NCI-H526 (cell line): Measurements from ENCODE around the gene CBFB.
"Not testable (repeated sequence)": the region's sequence is repeated elsewhere in the genome, so short reads cannot be mapped to it uniquely, and the experiment has no call there.

Experiments used
- DNase-seq, 2 experiments: peaks; one replicate each; lab custom pipeline; 2025; lab: John Stamatoyannopoulos, UW

CBFB gene

GRCh38 chr16:67098599-67098998 is 69.7 kb downstream of the CBFB start:
- no peak for DNase-seq

DNA sequence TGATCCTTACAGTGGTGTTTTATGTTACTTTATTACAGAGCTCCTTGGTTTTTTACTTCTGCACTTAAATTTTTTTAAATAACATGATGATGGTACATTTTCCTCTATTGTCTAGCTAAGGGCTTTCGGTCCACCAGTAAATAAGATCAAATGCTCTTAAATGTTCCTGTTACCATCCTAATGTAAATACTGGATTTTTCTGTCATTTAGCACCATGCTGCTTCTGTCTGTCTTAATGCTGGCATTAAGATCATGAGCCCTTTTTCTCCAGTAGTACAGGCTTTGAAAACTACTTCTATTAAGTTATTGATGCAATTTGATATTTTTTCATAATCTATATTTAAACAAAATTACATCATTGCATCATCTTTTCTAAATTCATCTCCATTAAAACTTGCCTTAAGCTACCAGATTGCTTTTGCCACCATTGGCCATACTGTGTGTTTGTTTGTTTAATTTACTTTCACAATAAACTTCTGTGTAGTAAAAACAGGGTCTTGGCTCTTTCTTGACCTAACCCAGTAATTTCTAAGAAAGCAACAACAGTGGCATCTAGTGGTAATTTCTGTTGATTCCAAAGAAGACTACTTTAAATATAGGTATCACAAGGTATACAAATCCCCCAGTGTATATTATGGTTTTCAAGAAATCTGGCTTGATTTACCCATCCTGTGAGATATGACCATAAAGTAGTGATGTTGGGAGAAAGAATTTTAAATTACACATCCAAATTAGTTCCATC is 71.8 kb downstream of the CBFB start:
- DNase-seq, result no peak

DNA sequence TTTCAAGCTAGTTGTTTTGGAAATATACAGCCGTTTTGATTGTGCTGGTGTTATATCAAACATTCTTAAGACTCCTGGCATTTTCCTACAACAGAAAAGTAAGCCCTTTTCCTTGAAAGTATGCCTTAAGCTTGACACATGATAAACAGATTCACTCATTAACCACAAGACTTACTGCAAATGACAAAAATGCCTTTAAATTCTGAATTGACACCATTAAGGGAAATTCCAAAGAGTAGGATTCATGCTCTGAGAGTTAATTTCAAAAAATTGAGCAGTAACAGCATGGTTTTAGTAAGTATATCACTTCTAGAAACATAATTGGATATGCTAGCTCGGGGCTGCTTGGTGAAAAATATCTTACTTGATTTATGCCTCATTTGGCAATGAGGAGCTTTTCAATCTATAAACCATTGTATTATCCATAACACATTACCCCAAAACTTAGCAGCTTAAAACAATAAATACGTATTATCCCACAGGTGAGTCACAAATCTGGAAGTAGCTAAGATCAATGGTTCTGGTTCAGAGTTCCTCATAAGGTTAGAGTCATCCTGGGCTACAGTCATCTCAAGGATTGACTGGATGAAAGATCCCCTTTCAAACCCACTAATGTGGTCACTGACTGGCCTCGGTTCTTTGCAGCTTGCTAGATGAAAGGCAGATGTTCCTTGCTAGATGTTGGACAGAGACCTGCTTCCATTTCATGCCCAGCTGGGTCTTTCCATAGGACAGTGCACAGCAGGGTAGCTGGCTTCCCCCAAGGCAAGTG is 72.5 kb downstream of the CBFB start:
- no peak for DNase-seq

- DNase-seq, result no peak
Measured at GRCh38 chr16:67104061-67104460, 75.1 kb downstream of the CBFB start.

GRCh38 chr16:67104845-67105244 is 75.9 kb downstream of the CBFB start:
- DNase-seq, result no peak

- no peak for DNase-seq
Measured at GRCh38 chr16:67105246-67105645, 76.3 kb downstream of the CBFB start.

DNA sequence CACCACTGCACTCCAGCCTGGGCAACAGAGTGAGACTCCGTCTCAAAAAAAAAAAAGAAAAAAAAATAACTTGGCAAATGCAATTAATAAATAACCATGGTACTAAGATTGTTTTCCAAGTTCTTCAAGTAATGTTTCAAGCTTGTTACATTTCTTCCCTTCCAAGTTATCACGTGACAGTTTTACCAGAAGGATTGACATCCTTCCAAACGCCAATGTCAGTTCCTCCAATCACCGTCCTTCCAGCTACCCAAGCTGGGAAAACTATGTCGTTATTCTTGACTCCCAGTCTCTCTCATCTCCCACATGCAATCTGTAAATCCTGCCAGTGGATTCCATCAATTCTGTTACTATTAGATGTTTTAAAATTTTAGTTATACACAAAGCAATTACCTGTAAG is 76.9 kb downstream of the CBFB start:
- no peak for DNase-seq

GRCh38 chr16:67108489-67108888 is 79.5 kb downstream of the CBFB start:
- DNase-seq, result no peak

DNA sequence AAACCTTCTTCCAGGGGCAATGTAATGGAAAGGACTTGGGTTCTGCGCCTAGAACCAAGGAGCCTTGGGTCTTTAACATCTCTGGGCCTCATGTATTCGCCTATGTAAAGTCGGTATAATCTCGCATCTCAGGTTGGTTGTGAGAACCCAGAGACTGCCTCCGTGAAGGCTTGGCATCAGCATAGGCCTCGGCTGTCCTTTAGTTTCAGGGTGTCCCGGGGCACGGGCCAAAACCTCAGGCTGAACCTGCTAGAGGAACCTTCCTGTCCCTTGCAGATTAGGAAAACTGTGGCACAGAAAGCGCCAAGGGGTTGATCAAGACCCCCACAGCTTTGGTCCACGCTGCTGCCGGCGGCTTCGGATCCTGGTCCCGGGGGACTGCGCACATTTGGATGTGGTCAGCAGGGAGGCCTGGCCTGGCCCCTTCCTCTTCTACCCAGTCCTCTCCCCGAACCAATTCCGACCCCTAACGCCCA is 80.0 kb downstream of the CBFB start:
- no peak for DNase-seq

- peak; percentile 46 to 90 for DNase-seq
Measured at GRCh38 chr16:67109407-67110135, 80.6 kb downstream of the CBFB start, which contains the start of gene PHAF1. Gene PHAF1, plus strand, starts transcription at chr16:67109941. Its CDS starts 235 bp downstream, at chr16:67110176.

DNA sequence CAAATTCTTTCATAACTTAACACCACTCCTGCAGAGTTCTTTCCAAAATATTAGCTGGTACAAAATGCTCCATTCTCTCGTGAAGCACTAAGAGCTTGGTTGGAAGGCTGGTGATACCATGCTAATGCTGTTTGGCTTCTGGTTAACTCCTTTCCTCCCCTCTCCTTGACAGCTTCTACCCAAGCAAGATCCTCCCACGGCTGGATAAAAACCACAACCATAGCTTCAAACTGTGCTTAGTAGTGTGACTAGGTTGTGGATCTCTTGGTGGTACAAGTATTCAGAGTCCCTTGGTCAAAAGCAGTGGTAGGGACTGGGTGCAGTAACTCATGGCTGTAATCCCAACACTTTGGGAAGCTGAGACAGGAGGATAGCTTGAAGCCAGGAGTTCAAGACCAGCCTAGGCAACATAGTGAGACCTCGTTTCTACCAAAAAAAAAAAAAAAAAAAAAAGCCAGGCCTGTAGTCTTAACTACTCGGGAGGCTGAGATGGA is 83.0 kb downstream of the CBFB start:
- DNase-seq, result no peak

DNA sequence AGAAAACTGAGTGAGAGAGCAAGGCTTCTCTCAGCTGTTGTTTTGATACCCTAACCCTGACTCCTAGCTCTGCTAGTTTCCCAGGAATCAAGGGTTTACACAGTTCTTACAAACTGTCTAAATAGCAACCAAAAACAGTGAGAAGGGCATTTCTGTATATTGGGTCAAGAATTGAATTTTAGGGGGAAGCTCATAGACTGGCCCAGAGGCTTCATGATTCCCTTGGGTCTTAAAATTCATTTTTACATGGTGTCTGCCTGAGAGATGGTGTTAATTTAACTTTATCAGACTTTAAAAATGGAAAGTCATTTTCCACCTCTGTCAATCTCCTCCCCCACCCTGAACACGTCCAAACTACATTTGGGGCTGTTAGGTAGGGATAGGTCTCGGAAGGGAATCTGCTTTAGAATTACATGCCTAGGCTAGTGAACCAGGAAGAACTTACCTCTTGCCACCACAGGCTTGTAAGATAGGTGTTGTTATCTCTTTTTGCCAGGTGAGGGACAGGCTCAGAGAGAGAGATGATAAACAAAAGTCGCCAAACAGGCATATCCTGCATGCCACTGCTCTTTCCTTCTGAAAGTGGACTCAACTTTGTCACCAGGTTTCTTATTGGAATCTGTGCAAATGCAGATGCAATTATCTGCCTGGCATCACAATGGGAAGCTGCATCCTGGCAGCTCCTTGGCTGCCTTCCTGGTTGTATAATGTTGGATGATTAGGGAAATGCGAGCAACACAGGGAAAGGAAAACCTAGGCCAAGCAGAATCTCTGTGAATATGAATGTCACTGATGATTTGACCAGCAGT is 83.8 kb downstream of the CBFB start:
- no peak for DNase-seq

DNA sequence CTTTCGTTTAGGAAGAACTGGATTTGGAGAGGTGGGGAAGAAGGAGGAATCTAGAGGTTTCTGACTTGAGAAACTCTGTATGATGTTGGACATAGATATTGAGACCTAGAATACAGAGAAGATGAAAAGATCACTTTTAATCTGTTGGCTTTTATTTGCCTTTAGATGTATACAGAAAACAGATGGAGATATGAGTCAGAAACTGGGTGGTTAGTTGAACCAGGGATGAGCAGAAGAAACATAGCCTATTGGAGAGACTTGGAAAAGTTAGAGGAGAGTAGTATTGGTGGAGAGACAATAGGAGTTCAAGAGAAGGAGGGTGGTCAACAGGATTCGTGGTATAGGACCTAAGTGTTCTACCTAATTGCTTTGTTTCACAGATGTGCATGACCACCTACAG is 85.8 kb downstream of the CBFB start:
- no peak for DNase-seq

DNA sequence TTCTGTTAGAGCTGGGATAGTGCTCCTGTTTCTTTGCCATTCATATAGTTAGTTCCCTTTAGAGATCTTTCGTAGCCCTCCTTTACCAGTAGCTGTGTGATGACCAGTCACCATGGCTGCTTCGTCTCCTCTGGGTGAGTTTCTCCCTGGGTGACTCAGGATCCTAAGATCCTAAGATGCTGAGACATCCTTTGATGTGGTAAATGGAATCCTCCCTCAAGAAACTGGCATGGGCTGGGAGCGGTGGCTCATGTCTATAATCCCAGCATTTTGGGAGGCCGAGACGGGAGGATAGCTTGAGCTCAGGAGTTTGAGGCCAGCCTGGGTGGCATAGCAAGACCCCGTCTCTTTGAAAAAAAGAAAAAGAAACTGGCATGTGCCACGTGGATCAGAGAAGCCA is 86.7 kb downstream of the CBFB start:
- no peak for DNase-seq

DNA sequence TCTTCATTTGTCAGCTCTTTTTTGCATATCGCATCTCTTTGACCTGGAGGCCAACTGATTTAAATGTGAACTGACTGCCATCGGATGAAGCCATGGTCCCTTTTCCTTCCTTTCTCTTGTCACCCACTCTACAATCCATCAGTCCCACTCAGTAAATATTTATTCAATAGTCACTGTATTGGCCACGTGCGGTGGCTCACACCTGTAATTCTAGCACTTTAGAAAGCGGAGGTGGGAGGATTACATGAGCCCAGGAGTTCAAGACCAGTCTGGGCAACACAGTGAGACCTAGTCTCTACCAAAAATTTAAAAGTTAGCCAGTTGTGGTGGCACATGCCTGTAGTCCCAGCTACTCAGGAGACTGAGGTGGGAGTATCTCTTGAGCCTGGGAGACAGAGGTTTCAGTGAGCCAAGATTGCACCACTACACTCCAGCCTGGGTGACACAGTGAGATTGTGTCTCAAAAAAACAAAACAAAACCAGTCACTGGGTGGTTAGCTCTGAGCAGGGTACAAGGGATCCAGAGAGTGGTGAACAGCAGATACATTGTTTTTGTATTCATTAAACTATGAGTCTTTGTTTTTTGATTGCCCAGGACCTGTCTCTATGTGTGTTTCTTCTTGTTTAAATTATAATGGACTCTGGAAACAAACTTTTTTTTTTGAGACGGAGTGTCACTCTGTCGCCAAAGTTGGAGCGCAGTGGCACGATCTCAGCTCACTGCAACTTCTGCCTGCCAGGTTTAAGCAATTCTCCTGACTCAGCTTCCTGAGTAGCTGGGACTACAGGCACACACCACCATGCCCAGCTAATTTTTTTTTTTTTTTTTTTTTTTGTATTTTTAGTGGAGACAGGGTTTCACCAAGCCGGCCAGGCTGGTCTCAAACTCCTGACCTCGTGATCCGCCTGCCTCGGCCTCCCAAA is 87.7 kb downstream of the CBFB start:
- DNase-seq, result no peak

GRCh38 chr16:67117716-67118115 is 88.8 kb downstream of the CBFB start:
- no peak for DNase-seq

DNA sequence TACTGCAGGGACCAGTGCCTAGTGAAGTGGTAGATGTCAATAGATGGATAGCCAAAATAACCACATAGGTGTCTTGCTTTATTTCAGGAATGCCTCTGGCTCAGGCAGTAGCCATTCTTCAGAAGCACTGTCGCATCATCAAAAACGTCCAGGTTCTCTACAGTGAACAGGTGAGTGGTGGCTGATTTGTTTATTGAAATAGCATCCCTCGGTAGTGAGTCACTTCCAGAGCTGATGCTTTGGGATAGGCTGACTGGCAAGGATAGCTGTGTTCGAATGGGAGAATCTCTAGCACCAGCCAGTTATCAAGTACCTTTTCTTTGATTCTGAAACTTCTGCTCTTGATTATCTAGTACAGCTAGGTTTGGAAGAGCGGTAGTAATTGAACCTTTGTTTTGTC is 91.1 kb downstream of the CBFB start:
- peak in 1 of 2 experiments; percentile 8 for DNase-seq

DNA sequence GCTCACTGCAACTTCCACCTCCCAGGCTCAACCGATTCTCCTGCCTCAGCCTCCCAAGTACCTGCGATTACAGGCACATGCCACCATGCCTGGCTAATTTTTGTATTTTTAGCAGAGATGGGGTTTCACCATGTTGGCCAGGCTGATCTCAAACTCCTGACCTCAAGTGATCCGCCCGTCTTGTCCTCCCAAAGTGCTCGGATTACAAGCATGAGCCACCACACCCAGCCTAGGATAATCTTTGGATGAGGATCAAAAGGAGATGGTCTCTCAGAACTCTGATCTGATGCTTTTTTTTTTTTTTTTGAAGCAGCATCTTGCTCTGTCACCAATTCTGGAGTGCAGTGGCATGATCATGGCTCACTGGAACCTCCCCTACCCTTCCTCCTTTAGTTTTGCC is 93.8 kb downstream of the CBFB start:
- not testable (repeated sequence) for DNase-seq

GRCh38 chr16:67128417-67128816 is 99.5 kb downstream of the CBFB start:
- DNase-seq, result no peak

DNA sequence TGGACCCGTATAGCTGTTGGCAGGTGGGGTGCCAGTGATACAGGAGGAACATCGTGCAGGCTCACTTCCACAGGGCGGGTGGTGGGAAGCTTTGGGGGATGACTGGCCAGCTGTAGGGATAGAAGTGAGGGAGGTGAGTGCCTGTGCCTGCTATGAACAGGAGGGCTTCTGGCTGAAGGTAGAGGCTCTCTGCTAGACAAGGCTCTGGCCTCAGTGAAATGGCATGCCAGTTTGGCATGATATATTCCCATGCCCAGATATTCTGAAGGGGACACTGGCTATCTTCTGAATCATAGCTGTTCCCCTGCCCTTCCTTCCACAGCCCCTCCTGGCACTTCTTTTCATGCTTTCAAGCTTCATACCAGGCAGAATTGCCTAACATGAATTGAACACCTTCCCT is 99.9 kb downstream of the CBFB start:
- DNase-seq, result no peak
